CD8-positive, alpha-beta memory T cell (primary cell): ENCODE measurements around the gene CEP95. TPM values are rescaled to one million over a fixed set of nuclear protein-coding genes. Genes with fewer than 3 reads are reported as not detected.
A peak's percentile ranks its signal among the peaks of the same experiment; 100 is the strongest.

Source experiments
- CTCF ChIA-PET: fragments of 350-600 bp; sonication (Branson Sonifier 250); formaldehyde crosslinking; loops from one replicate; lab custom pipeline; 2021; ENCODE audit warnings: antibody characterized with exemption; lab: Charles Lee
- POLR2A ChIA-PET: fragments of 350-600 bp; sonication (Branson Sonifier 250); formaldehyde crosslinking; loops from one replicate; lab custom pipeline; 2021; ENCODE audit warnings: antibody characterized with exemption; lab: Charles Lee
- DNase-seq, 5 donors: peaks; one replicate each; pipeline versions ENCODE4 v3.0.0 to v3.0.0-alpha.2; 2020 to 2022; ENCODE audit warnings: mixed read lengths in 1 of 5
- H3K27ac ChIP-seq: one replicate; pipeline ENCODE4 v1.7.0; 2013; ENCODE audit warnings: low read depth, mild to moderate bottlenecking, low read length, moderate library complexity
- H3K27me3 ChIP-seq: 2 replicates; pipeline ENCODE4 v1.7.0; 2013; ENCODE audit warnings: low read length, mild to moderate bottlenecking; ENCODE audit not compliant: insufficient read depth, poor library complexity, severe bottlenecking
- H3K36me3 ChIP-seq: 2 replicates; pipeline ENCODE4 v1.7.0; 2013; ENCODE audit warnings: mild to moderate bottlenecking, low read length, moderate library complexity; ENCODE audit not compliant: insufficient read depth
- H3K4me1 ChIP-seq: 2 replicates; pipeline ENCODE4 v1.7.0; 2013; ENCODE audit warnings: mild to moderate bottlenecking, low read length, moderate library complexity; ENCODE audit not compliant: insufficient read depth
- H3K4me3 ChIP-seq: 2 replicates; pipeline ENCODE4 v1.7.0; 2013; ENCODE audit warnings: mild to moderate bottlenecking, low read length
- H3K9me3 ChIP-seq: 2 replicates; pipeline ENCODE4 v1.7.0; 2013; ENCODE audit warnings: mild to moderate bottlenecking, low read length
- H3K27ac Mint-ChIP-seq, 8 donors: one replicate each; pipeline ENCODE4 v1.8.0; 2020 to 2021; ENCODE audit warnings: mixed read lengths in 8 of 8, mild to moderate bottlenecking in 6 of 8, inconsistent platforms in 3 of 8, moderate library complexity in 3 of 8
- H3K27me3 Mint-ChIP-seq, 2 donors: one replicate each; pipeline ENCODE4 v1.8.0; 2020 to 2021; ENCODE audit warnings: mixed read lengths in 2 of 2, mild to moderate bottlenecking in 1 of 2, moderate library complexity in 1 of 2
- H3K36me3 Mint-ChIP-seq, 3 donors: one replicate each; pipeline ENCODE4 v1.8.0; 2020 to 2021; ENCODE audit warnings: mixed read lengths in 3 of 3, inconsistent platforms in 1 of 3, mild to moderate bottlenecking in 1 of 3
- H3K4me1 Mint-ChIP-seq, 3 donors: one replicate each; pipeline ENCODE4 v1.8.0; 2020 to 2021; ENCODE audit warnings: mixed read lengths in 3 of 3, inconsistent platforms in 1 of 3, mild to moderate bottlenecking in 1 of 3
- H3K4me3 Mint-ChIP-seq, 7 donors: one replicate each; pipeline ENCODE4 v1.8.0; 2020 to 2021; ENCODE audit warnings: mixed read lengths in 7 of 7, mild to moderate bottlenecking in 6 of 7, moderate library complexity in 4 of 7, inconsistent platforms in 2 of 7
- H3K9me3 Mint-ChIP-seq, 5 donors: one replicate each; pipeline ENCODE4 v1.8.0; 2020 to 2022; ENCODE audit warnings: mixed read lengths in 5 of 5, mild to moderate bottlenecking in 3 of 5, moderate library complexity in 2 of 5, inconsistent platforms in 1 of 5
- polyA plus RNA-seq: library from polyadenylated mRNA; unstranded; fragments of 300-500 nt; fragmentation: Illumina TruSeq; gene quantifications from one replicate; pipeline ENCODE4 v1.2.3, GENCODE V29; 2021
- total RNA-seq, 2 experiments: library from RNA; stranded (reverse); gene quantifications; one replicate each; pipeline ENCODE4 v1.2.3, GENCODE V29; 2021

Gene CEP95
- total and polyA plus RNA-seq, 3 experiments from 2014 or later = 15.7 to 43.5 (median 39.3) TPM

DNA sequence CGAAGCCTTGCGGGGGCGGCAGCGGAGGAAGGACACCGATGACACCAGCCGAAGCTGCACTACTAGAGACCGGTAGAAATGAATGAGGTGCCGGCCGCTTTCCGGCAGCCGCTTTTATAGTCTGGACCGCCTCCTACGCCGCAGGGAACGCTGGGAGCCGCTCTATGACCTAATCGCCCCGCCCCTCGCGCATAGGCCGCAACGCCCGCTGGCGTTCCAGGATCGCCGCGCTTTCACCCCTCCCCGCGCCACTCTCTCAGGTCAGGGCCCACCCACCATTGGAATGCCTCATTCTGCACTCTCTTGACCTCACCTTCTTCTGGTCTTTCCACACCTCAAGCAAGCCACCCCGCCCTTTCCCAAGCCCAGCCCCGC is 589 bp upstream of the CEP95 start, which contains the start of gene DDX5:
DDX5 (minus strand) TSS at position 89 of the 375 bp plus-strand sequence. CDS start 170 bp downstream, outside the sequence.
- Mint-ChIP-seq H3K27me3 (peaks cover 0 to 24% of the 10 kb centered on the region in 2 donors), H3K4me3 (peak within 1 kb of the TSS; percentile 96 to 100 (median 99)), H3K9me3 (peaks cover 0 to 3% (median 2%) of the 10 kb centered on the region in 5 donors), H3K36me3 (peaks cover 35 to 86% (median 46%) of the 10 kb centered on the region in 3 donors), H3K4me1 (peaks cover 59 to 77% (median 71%) of the 10 kb centered on the region in 3 donors), H3K27ac (peak within 1 kb of the TSS; percentile 99 to 100 (median 99))
- peak; percentile 94 to 99 (median 96) for DNase-seq
- peaks cover 46% of the 10 kb centered on the region for H3K36me3 ChIP-seq
- H3K27me3 ChIP-seq = no peaks in the 10 kb centered on the region
- ChIA-PET POLR2A (interaction anchor here (0.5 to 4.5 kb wide), 18 partner anchors 9 to 1740 kb away, joined by 3 to 168 read pairs (median 8); partner anchors contain the start of genes CCDC47, DDX42, LIMD2 and POLG2), CTCF (interaction anchor here (0.7 to 4.1 kb wide), 6 partner anchors 10 to 486 kb away, joined by 3 to 42 read pairs (median 18); partner anchors contain the start of genes ICAM2 and POLG2)
- H3K4me3 ChIP-seq = peak within 1 kb of the TSS; percentile 91
- H3K4me1 ChIP-seq = peaks cover 55% of the 10 kb centered on the region
- peak within 1 kb of the TSS; percentile 98 for H3K27ac ChIP-seq
- no peaks in the 10 kb centered on the region for H3K9me3 ChIP-seq

DNA sequence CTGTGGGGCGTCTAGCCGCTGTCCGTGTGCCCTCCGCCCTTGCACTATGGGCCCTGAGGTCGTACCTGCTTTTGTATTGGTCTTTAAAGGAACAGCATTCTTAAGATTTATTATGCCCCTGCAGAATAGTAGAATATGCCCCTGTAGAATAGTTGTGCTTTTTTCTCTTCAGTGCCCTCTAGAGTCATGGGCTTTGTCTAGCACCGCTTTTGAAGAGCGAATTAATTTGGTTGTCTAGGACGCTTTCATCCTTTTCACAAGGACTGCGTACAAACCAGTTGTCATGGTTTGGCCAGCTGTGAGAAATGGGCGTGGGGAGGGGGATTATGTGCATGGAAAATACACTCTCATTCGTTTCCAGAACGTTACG is 621 bp downstream of the CEP95 start:
- Histone ChIP-seq H3K9me3 (no peaks in the 10 kb centered on the region), H3K27me3 (no peaks in the 10 kb centered on the region), H3K36me3 (peaks cover 34% of the 10 kb centered on the region), H3K4me3 (peak overlapping the region; percentile 91), H3K27ac (peak overlapping the region; percentile 98), H3K4me1 (peaks cover 42% of the 10 kb centered on the region)
- Mint-ChIP-seq H3K27ac (peak overlapping the region; percentile 99 to 100 (median 99)), H3K36me3 (peaks cover 24 to 84% (median 35%) of the 10 kb centered on the region in 3 donors), H3K4me1 (peaks cover 49 to 74% (median 68%) of the 10 kb centered on the region in 3 donors), H3K27me3 (peaks cover 0 to 24% of the 10 kb centered on the region in 2 donors), H3K4me3 (peak overlapping the region; percentile 96 to 100 (median 99)), H3K9me3 (peaks cover 0 to 3% (median 2%) of the 10 kb centered on the region in 5 donors)
- ChIA-PET POLR2A (interaction anchor here (0.6 to 4.5 kb wide), 12 partner anchors 8 to 1067 kb away, joined by 3 to 168 read pairs (median 8); partner anchors contain the start of genes CCDC47, DDX42 and POLG2), CTCF (interaction anchor here (0.7 to 4.1 kb wide), 7 partner anchors 11 to 202 kb away, joined by 3 to 42 read pairs (median 4); partner anchors contain the start of gene POLG2)
- peak; percentile 7 to 74 (median 57) for DNase-seq

DNA sequence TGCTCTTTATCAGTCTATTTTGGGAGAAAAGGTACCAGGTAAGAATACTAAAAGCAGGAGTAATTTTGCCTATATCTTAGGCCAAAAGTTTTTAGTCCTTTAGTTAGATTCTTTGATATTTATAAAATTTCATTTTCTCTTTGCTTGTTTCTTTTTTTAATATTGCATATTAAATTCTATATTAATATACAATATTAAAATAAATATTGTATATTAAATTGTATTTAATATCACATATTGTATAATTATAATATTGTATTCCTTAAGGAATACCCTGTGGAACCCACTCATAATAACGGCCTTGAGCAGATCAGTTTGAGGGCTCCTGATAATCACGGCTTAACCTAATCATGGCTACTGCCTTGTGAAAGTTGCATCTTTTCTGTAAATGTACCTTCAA is 1.9 kb downstream of the CEP95 start:
- H3K4me3 ChIP-seq = no peak overlapping the region
- POLR2A ChIA-PET = interaction anchor here (0.5 to 1.6 kb wide), 3 partner anchors 12 to 105 kb away, joined by 3 to 10 read pairs (median 3); partner anchors contain the start of gene POLG2

DNA sequence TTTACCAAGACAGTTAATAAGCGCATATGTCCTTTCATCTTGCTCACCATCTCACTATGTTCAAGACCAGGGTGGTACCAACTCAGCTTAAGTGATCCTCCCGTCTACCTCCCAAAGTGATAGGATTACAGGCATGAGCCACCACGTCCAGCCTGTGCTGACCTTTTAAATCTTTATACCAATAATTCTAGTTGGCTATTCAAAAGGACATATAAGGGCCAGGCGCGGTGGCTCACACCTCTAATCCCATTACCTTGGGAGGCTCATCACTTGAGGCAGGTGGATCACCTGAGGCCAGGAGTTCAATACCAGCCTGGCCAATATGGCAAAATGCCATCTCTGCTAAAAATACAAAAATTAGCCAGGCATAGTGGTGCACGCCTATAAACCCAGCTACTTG is 2.4 kb downstream of the CEP95 start:
- Mint-ChIP-seq H3K36me3 (peaks cover 10 to 84% (median 25%) of the 10 kb centered on the region in 3 donors), H3K4me3 (peak overlapping the region in 4 of 7 donors; percentile 39 to 72 (median 42)), H3K9me3 (peaks cover 0 to 3% (median 2%) of the 10 kb centered on the region in 5 donors), H3K4me1 (peaks cover 40 to 68% (median 62%) of the 10 kb centered on the region in 3 donors), H3K27me3 (peaks cover 0 to 19% of the 10 kb centered on the region in 2 donors), H3K27ac (peak overlapping the region in 1 of 8 donors; percentile 49)
- H3K27ac ChIP-seq = no peak overlapping the region
- DNase-seq = no peak
- H3K4me3 ChIP-seq = no peak overlapping the region
- H3K27me3 ChIP-seq = no peaks in the 10 kb centered on the region
- peaks cover 24% of the 10 kb centered on the region for H3K36me3 ChIP-seq
- H3K4me1 ChIP-seq = peaks cover 25% of the 10 kb centered on the region
- H3K9me3 ChIP-seq = no peaks in the 10 kb centered on the region
- ChIA-PET POLR2A (interaction anchor here (0.5 to 1.6 kb wide), 3 partner anchors 12 to 104 kb away, joined by 3 to 10 read pairs (median 3); partner anchors contain the start of gene POLG2), CTCF (interaction anchor here (1.8 kb wide), 1 partner anchor 89 kb away, joined by 5 read pairs; no protein-coding TSS in a partner anchor)

More for the DNA sequence above, 1.9 kb downstream of the CEP95 start:
- H3K4me1 ChIP-seq = peaks cover 30% of the 10 kb centered on the region
- H3K27me3 ChIP-seq = no peaks in the 10 kb centered on the region
- peaks cover 28% of the 10 kb centered on the region for H3K36me3 ChIP-seq
- no peaks in the 10 kb centered on the region for H3K9me3 ChIP-seq
- Mint-ChIP-seq H3K9me3 (peaks cover 0 to 3% (median 2%) of the 10 kb centered on the region in 5 donors), H3K4me3 (peak overlapping the region; percentile 32 to 100 (median 69)), H3K27me3 (peaks cover 0 to 21% of the 10 kb centered on the region in 2 donors), H3K36me3 (peaks cover 14 to 84% (median 30%) of the 10 kb centered on the region in 3 donors), H3K4me1 (peaks cover 45 to 70% (median 62%) of the 10 kb centered on the region in 3 donors), H3K27ac (peak overlapping the region in 3 of 8 donors; percentile 49 to 54 (median 50))
- CTCF ChIA-PET = no interaction called here
- DNase-seq = no peak
- no peak overlapping the region for H3K27ac ChIP-seq

DNA sequence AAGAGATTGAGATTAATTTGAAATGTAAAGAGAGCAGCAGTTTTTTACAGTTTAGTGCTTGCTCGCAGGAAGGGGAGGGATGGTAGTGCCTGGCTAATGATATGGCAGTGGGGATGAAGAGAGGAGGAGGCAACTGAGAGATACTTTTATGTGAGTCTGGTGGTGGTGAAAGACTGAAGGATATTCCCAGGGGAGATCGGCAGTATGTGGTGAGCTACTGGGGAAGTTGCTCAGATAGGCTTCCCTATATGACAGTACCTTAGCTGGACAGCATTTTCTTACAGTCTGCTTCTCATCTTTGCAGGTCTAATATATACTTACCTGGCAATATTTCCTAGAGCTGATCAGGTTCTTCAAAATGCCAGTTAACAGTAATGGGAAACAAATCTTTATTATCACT is 8.6 kb downstream of the CEP95 start:
- no peak overlapping the region for H3K4me3 ChIP-seq
- Mint-ChIP-seq H3K36me3 (peaks cover 0 to 91% (median 23%) of the 10 kb centered on the region in 3 donors), H3K9me3 (no peaks in the 10 kb centered on the region), H3K4me3 (no peak overlapping the region), H3K4me1 (peaks cover 25 to 49% (median 39%) of the 10 kb centered on the region in 3 donors), H3K27ac (peak overlapping the region in 5 of 8 donors; percentile 5 to 67 (median 15)), H3K27me3 (no peaks in the 10 kb centered on the region)
- H3K27me3 ChIP-seq = no peaks in the 10 kb centered on the region
- no peaks in the 10 kb centered on the region for H3K4me1 ChIP-seq
- no peak overlapping the region for H3K27ac ChIP-seq
- ChIA-PET CTCF (interaction anchor here (0.8 to 1.3 kb wide), 2 partner anchors 16 to 95 kb away, joined by 4 read pairs; no protein-coding TSS in a partner anchor), POLR2A (interaction anchor here (2.0 kb wide), 1 partner anchor 9 kb away, joined by 8 read pairs; the partner anchor contains the start of genes CEP95 and DDX5)
- DNase-seq = no peak
- peaks cover 46% of the 10 kb centered on the region for H3K36me3 ChIP-seq
- H3K9me3 ChIP-seq = no peaks in the 10 kb centered on the region

DNA sequence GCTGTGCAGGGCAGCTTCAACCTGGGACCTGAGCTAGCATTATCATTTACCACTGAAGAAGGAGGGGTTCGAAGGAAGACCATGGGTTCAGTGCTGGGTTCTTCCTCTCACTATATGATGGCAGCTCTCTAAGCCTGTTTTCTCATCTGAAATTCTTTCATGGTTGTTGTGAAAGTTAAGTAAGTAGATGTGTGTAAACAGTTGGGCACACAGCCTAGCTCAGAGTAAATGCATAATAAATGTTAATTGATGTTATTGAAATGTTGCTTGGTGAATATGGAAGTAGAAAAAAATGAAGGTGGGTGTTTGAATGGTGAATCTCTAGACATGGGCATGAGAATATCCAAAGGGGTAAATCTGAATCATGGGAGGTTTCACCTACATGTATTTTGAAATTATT is 9.1 kb downstream of the CEP95 start:
- Mint-ChIP-seq H3K27ac (peak overlapping the region in 1 of 8 donors; percentile 5), H3K4me3 (no peak overlapping the region), H3K4me1 (peaks cover 25 to 48% (median 35%) of the 10 kb centered on the region in 3 donors), H3K9me3 (no peaks in the 10 kb centered on the region), H3K27me3 (no peaks in the 10 kb centered on the region), H3K36me3 (peaks cover 0 to 91% (median 21%) of the 10 kb centered on the region in 3 donors)
- no peaks in the 10 kb centered on the region for H3K27me3 ChIP-seq
- no peak overlapping the region for H3K27ac ChIP-seq
- H3K36me3 ChIP-seq = peaks cover 46% of the 10 kb centered on the region
- CTCF ChIA-PET = interaction anchor here (0.8 to 1.3 kb wide), 2 partner anchors 16 to 96 kb away, joined by 4 read pairs; no protein-coding TSS in a partner anchor
- no peaks in the 10 kb centered on the region for H3K9me3 ChIP-seq
- no peak for DNase-seq
- H3K4me1 ChIP-seq = no peaks in the 10 kb centered on the region
- no peak overlapping the region for H3K4me3 ChIP-seq
- POLR2A ChIA-PET = interaction anchor here (2.0 kb wide), 1 partner anchor 9 kb away, joined by 8 read pairs; the partner anchor contains the start of genes CEP95 and DDX5

DNA sequence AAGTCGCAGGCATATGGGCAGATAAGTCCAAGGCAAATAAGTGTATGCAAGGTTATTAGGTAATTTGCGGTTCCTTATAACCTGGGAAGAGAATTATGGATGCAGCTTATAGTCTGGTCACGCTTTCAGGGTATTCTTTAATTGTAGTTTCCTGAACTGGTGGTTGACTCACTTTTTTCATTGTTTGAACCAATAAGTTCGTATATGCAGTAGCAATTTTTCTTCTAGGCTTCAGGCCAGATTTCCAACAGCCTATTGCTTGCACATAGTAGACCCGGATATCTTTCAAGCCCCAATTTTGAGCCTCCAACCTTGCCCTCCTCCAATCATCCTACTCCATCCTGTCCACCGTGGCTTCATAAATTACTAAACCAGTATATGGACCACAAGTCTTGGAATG is 12.8 kb downstream of the CEP95 start:
- Histone ChIP-seq H3K27ac (no peak overlapping the region), H3K27me3 (no peaks in the 10 kb centered on the region), H3K9me3 (no peaks in the 10 kb centered on the region), H3K36me3 (peaks cover 48% of the 10 kb centered on the region), H3K4me3 (no peak overlapping the region), H3K4me1 (no peaks in the 10 kb centered on the region)
- no peak overlapping the region for H3K4me3 Mint-ChIP-seq
- H3K4me1 Mint-ChIP-seq = peaks cover 14 to 34% (median 19%) of the 10 kb centered on the region in 3 donors
- no peaks in the 10 kb centered on the region for H3K27me3 Mint-ChIP-seq
- peak overlapping the region in 1 of 8 donors; percentile 84 for H3K27ac Mint-ChIP-seq
- POLR2A ChIA-PET = interaction anchor here (0.7 kb wide), 1 partner anchor 14 kb away, joined by 3 read pairs; no protein-coding TSS in a partner anchor
- no peak for DNase-seq
- CTCF ChIA-PET = interaction anchor here (1.0 kb wide), 1 partner anchor 16 kb away, joined by 3 read pairs; no protein-coding TSS in a partner anchor
- H3K36me3 Mint-ChIP-seq = peaks cover 0 to 84% (median 20%) of the 10 kb centered on the region in 3 donors
- H3K9me3 Mint-ChIP-seq = no peaks in the 10 kb centered on the region
